GM18508 (cell line): ENCODE results near the gene MOV10.

Source experiments
- ATAC-seq: cut with Tn5 transposase; IDR thresholded peaks from one replicate; pipeline ENCODE4 v1.9.1; 2021; ENCODE audit warnings: moderate number of reproducible peaks; ENCODE audit not compliant: insufficient read depth, unreplicated experiment

The MOV10 gene

GRCh38 chr1:112698366-112699310, 24.2 kb downstream of the MOV10 start:
- ATAC-seq, result no peak

- no peak for ATAC-seq
These were observed 25.1 kb downstream of the MOV10 start for GRCh38 chr1:112699425-112700144.

- no peak for ATAC-seq
These were observed 26.1 kb downstream of the MOV10 start for GRCh38 chr1:112700290-112701226.

- no peak for ATAC-seq
These were observed 27.0 kb downstream of the MOV10 start for GRCh38 chr1:112701227-112702066.

GRCh38 chr1:112702067-112702395, 27.6 kb downstream of the MOV10 start:
- ATAC-seq, result no peak

GRCh38 chr1:112702420-112703261, 28.2 kb downstream of the MOV10 start:
- ATAC-seq, result no peak

GRCh38 chr1:112703706-112704105, 29.2 kb downstream of the MOV10 start:
- no peak for ATAC-seq

GRCh38 chr1:112704391-112704933, 30.0 kb downstream of the MOV10 start:
- no peak for ATAC-seq

- ATAC-seq, result peak; percentile 45
These were observed 30.6 kb downstream of the MOV10 start for GRCh38 chr1:112704934-112705627.

- ATAC-seq, result no peak
These were observed 32.2 kb downstream of the MOV10 start, which contains the start of gene RHOC for GRCh38 chr1:112706505-112707220. Gene RHOC, minus strand, starts transcription at chr1:112707127. Its CDS starts 3,328 bp downstream, at chr1:112703799.

- no peak for ATAC-seq
These were observed 33.0 kb downstream of the MOV10 start for GRCh38 chr1:112707221-112708001.

GRCh38 chr1:112708002-112708448, 33.6 kb downstream of the MOV10 start:
- no peak for ATAC-seq

- no peak for ATAC-seq
These were observed 34.0 kb downstream of the MOV10 start for GRCh38 chr1:112708489-112708888.

- ATAC-seq, result no peak
These were observed 35.7 kb downstream of the MOV10 start for GRCh38 chr1:112710159-112710558.

GRCh38 chr1:112710586-112710985, 36.1 kb downstream of the MOV10 start:
- ATAC-seq, result no peak

- ATAC-seq, result no peak
These were observed 36.6 kb downstream of the MOV10 start for GRCh38 chr1:112711041-112711440.
